CMK (cell line): ENCODE results near the gene MRTFB.

Source experiments
- DNase-seq: peaks from one replicate; pipeline ENCODE4 v3.0.0-alpha.2; 2010; ENCODE audit warnings: low read depth

Gene MRTFB

DNA sequence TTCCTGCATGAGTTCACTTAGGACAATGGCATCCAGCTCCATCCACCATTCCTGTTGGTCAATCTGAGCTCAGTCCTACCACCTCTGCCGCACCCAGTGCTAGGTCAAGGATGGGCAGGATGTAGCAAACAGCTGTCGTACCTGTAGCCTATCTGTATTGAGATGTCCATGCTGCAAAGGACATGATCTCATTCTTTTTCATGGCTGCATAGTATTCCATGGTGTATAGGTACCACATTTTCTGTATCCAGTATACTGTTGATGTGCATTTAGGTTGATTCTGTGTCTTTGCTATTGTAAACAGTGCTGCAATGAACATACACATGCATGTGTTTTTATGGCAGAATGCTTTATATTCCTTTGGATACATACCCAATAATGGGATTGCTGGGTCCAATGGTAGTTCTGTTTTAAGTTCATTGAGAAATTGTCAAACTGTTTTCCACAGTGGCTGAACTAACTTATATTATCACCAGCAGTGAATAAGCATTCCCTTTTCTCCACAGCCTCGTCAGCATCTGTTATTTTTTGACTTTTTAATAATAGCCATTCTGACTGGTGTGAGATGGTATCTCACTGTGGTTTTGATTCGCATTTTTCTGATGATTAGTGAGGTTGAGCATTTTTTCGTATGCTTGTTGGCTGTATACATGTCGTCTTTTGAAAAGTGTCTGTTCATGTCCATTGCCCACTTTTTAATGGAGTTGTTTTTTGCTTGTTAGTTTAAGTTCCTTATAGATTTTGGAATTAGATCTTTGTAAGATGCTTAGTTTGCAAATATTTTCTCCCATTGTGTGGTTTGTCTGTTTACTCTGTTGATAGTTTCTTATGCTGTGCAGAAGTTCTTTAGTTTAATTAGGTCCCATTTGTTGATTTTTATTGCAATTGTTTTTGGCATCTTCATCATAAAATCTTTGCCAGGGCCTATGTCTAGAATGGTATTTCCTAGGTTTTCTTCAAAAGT is 7.2 kb upstream of the MRTFB start:
- DNase-seq: no peak

GRCh38 chr16:14069818-14070217 is 1.3 kb upstream of the MRTFB start:
- no peak for DNase-seq

- no peak for DNase-seq
These were observed 603 bp upstream of the MRTFB start for GRCh38 chr16:14070555-14070876.

- DNase-seq: peak; percentile 9
These were observed 605 bp downstream of the MRTFB start for GRCh38 chr16:14071576-14072271.

GRCh38 chr16:14072360-14072759 is 1.2 kb downstream of the MRTFB start:
- DNase-seq: no peak

GRCh38 chr16:14074544-14074943 is 3.4 kb downstream of the MRTFB start:
- no peak for DNase-seq

- no peak for DNase-seq
These were observed 6.8 kb downstream of the MRTFB start for GRCh38 chr16:14077918-14078317.

GRCh38 chr16:14086477-14086876 is 15.4 kb downstream of the MRTFB start:
- no peak for DNase-seq

DNA sequence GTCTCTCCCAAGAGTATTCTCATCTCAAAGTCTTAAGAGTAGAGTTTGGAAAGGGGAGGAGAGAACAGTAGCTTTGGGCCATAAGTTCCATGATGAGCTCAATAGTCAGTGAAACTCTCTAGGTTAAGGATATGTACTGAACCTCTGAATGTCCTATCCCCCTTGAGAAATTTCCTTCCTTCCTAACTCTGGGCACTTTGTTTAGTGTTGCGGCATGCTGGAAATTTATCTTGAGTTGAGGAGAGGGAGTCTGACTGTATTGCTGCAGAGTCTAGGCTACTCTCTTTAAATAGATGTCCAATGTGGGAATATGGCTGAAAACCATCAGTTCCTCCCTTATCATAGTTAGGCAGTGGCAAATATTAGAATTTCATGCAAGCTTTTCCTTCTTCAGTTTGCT is 16.1 kb downstream of the MRTFB start:
- DNase-seq: no peak

DNA sequence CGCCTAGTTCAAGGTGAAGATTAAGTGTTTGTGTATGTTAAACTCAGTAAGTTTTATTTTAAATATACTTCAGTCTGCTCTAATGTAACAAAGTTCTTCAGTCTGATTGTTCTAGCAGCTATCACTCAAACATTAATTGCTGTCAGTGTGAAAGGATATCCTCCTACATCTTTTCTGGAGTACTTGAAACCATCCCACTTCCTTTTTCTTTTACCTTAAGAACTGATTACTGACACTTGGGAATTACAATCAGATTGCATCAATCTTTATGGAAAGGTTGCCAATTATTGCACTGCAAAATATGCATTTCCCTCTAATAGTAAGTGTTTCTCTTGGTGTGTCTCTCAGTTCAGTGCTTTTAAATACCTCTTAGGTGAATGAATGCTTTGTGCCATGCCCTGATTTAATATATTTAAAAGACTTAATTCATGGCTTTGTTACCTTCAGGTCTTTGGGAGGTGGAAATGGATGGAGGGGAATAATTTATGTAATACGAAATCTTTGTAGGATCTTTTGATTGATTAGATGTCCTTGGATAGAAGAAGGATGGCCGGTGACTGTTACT is 16.6 kb downstream of the MRTFB start:
- DNase-seq: no peak

GRCh38 chr16:14088155-14088753 is 17.1 kb downstream of the MRTFB start:
- no peak for DNase-seq

DNA sequence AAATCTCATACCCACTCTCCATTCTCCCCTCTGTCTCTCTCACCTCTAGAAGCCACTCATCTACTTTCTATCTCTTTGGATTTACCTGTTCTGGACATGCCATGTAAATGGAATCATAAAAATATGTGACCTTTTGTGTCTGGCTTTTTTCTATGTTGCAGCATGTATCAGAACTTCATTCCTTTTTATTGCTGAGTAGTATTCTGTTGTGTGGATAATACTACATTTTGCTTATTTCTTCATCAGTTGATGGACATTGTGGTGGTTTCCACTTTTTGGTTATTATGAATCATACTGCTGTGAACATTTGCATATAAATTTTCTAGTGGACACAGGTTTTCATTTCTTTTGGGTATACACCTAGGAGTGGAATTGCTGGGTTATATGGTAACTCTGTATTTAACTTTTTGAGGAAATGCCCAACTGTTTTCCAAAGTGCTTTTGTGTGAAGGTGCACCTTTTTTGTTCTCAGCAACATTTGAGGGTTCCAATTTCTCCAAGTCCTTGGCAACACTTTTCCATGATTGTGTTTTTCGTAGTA is 18.2 kb downstream of the MRTFB start:
- no peak for DNase-seq

DNA sequence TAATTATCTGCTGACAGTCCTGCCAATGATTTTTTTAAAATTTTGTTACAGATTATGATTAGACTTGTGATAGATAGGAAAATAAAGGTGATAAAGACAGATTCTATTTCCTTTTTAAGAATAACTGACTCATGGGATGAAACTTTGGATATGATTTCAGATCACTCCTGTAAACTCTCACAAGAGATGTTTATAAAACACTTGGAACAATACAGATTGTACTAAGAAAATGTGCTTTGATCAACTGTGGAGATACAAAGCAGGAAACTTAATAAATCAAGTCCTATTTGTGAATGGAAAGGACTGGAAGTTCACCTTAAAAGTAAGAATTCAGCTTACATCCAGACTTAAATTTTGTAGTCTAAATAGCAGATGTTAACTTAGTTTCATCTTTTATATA is 21.4 kb downstream of the MRTFB start:
- no peak for DNase-seq

DNA sequence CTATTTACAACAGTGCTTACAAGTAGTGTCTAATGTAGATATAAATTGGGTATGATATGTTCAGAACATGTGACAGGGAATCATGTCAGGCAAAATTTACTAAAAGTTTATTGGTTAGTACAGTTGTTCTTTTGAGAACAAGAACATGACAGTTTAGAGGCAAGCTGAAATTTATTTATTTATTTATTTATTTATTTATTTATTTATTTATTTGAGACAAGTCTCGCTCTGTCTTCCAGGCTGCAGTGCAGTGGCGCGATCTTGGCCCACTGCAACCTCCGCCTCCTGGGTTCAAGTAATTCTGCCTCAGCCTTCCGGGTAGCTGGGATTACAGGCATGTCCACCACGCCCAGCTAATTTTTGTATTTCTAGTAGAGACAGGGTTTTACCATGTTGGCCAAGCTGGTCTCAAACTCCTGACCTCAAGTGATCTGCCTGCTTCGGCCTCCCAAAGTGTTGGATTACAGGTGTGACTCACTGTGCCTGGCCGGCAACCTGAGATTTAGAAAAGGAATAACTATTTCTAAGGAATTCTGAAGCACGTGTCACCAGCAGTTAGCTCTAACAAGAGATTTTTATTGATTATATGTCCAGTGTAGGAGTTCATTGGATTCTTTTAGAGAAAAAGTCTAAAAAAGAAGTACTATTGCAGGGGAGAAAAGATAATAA is 24.9 kb downstream of the MRTFB start:
- no peak for DNase-seq

DNA sequence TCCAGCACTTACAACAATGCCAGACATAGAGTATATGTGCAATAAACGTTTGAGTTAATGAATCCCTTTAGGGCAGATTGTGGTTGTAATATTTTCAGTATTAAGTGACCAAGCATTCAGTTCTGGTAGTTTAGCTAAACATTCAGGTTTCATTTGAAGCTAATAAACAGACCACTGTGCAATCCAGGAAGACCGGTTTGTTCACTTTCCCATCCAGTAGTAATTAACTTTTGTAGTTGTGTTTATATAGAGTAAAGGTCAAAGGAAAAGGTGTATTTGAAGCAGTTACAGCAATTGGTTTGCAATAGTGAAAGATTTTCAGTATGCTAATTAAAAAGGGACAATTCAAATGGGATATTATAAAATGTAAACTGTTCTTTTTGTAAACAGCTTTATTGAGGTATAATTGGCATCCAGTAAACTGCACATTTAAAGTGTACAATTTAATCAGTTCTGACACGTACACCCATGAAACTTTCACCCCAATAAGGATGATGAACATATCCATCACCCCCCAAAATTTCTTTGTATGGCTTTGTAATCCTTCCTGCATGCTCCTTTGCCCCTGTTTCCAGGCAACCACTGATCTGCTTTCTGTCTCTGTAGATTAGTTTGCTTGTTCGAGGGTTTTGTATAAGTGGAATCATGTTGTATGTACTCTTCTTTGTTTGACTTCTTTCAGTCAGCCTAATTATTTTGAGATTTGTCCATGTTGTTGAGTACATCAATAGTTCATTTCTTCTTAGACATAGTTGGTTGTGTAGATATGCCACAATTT is 26.3 kb downstream of the MRTFB start:
- no peak for DNase-seq

- no peak for DNase-seq
These were observed 27.0 kb downstream of the MRTFB start for GRCh38 chr16:14098081-14098480.

GRCh38 chr16:14100825-14101224 is 29.7 kb downstream of the MRTFB start:
- DNase-seq: no peak

GRCh38 chr16:14101415-14101814 is 30.3 kb downstream of the MRTFB start:
- no peak for DNase-seq

GRCh38 chr16:14102925-14103720 is 32.0 kb downstream of the MRTFB start:
- DNase-seq: no peak

DNA sequence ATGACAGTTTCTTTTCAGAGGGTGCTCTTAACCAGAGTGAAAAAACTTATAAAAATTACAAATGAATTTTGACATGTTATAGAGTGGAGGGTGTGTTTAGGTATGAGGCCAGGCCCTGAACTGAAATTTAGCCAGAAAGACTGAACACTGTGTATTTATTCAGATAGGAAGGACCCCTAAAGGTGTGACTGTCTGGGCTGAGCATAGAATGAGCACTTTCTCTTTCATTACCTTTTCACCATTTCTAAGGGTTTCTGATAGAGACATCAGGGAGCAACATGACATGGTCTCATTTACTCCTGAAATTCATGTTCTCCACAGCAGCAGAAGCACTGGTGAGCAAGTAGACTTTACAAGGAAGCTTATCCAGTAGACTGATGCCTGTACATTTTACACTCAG is 32.9 kb downstream of the MRTFB start:
- no peak for DNase-seq
